Endodermal cell (in vitro differentiated cells): Measurements from ENCODE around the gene TAAR2. TPM values are rescaled to one million over a fixed set of nuclear protein-coding genes. Genes with fewer than 3 reads are reported as not detected.

Experiments
- DNase-seq: peaks from one replicate; pipeline ENCODE4 v3.0.0-alpha.2; 2017
- H3K27ac ChIP-seq: 2 replicates; pipeline ENCODE4 v1.5.1; 2013; ENCODE audit warnings: mild to moderate bottlenecking, low read depth, low read length, moderate library complexity
- H3K27me3 ChIP-seq: 2 replicates; pipeline ENCODE4 v1.6.1; 2013; ENCODE audit warnings: mild to moderate bottlenecking, low read length, moderate library complexity; ENCODE audit not compliant: insufficient read depth, control insufficient read depth, poor library complexity, severe bottlenecking
- H3K36me3 ChIP-seq: 2 replicates; pipeline ENCODE4 v1.7.0; 2013; ENCODE audit warnings: mild to moderate bottlenecking, low read length, moderate library complexity; ENCODE audit not compliant: control insufficient read depth, insufficient read depth
- H3K4me1 ChIP-seq: one replicate; pipeline ENCODE4 v1.7.0; 2013; ENCODE audit warnings: low read length; ENCODE audit not compliant: control insufficient read depth, insufficient read depth
- H3K4me3 ChIP-seq: 2 replicates; pipeline ENCODE4 v1.5.1; 2013; ENCODE audit warnings: mild to moderate bottlenecking, low read length, moderate library complexity
- H3K9ac ChIP-seq: 2 replicates; pipeline ENCODE4 v1.6.1; 2013; ENCODE audit warnings: mild to moderate bottlenecking, low read length, moderate library complexity; ENCODE audit not compliant: poor library complexity, severe bottlenecking; ENCODE audit errors: extremely low read depth
- H3K9me3 ChIP-seq: 2 replicates; pipeline ENCODE4 v1.6.1; 2013; ENCODE audit warnings: mild to moderate bottlenecking, low read length, moderate library complexity; ENCODE audit not compliant: control insufficient read depth
- H3K27ac Mint-ChIP-seq: 2 replicates; pipeline ENCODE4 v1.8.0; 2020; ENCODE audit warnings: mixed read lengths
- H3K27me3 Mint-ChIP-seq: 2 replicates; pipeline ENCODE4 v1.8.0; 2021; ENCODE audit warnings: mild to moderate bottlenecking, mixed read lengths; ENCODE audit not compliant: insufficient read depth
- H3K36me3 Mint-ChIP-seq: 2 replicates; pipeline ENCODE4 v1.8.0; 2020; ENCODE audit warnings: low read depth, mixed read lengths
- H3K4me1 Mint-ChIP-seq: 2 replicates; pipeline ENCODE4 v1.8.0; 2020; ENCODE audit warnings: mixed read lengths
- H3K4me3 Mint-ChIP-seq: 2 replicates; pipeline ENCODE4 v1.8.0; 2020; ENCODE audit warnings: mild to moderate bottlenecking, moderate library complexity, mixed read lengths
- H3K9me3 Mint-ChIP-seq: 2 replicates; pipeline ENCODE4 v1.8.0; 2020; ENCODE audit warnings: mild to moderate bottlenecking, mixed read lengths
- CTCF ChIP-seq: fragments of 200-600 bp; sonication (generic); conservative IDR thresholded peaks from 2 replicates; pipeline ENCODE4 v1.5.0; 2021; ENCODE audit warnings: antibody characterized with exemption, mild to moderate bottlenecking
- WGBS, 2 experiments: methylation state at CpG; one replicate each; pipeline versions ENCODE4 v1.1.5 to v1.1.7; 2013; ENCODE audit warnings: missing lambda C conversion rate in 2 of 2, mixed read lengths in 1 of 2; ENCODE audit not compliant: insufficient coverage in 1 of 2, insufficient read length in 1 of 2; 5-methylcytosine and 5-hydroxymethylcytosine counted together
- total RNA-seq, 2 donors: library from RNA; stranded (reverse); fragmentation: NEBNext Ultra II Directional in 1 of 2; extraction: Animal tissue kit (Norgen Biotek cat#: 25700) in 1 of 2; gene quantifications; 2 replicates in 1 of 2; 3 replicates in 1 of 2; pipeline ENCODE4 v1.2.1, GENCODE V29; 2021

The TAAR2 gene
- total RNA-seq, 2 donors from 2014 or later: not detected

GRCh38 chr6:132634796-132635195 lies 10.7 kb upstream of the TAAR2 start:
- Histone ChIP-seq H3K4me1 (peaks cover 7% of the 10 kb centered on the region), H3K4me3 (no peak overlapping the region), H3K36me3 (no peaks in the 10 kb centered on the region), H3K27ac (no peak overlapping the region), H3K27me3 (peaks cover 7% of the 10 kb centered on the region), H3K9ac (no peak overlapping the region), H3K9me3 (no peaks in the 10 kb centered on the region)
- Mint-ChIP-seq H3K36me3 (no peaks in the 10 kb centered on the region), H3K4me3 (no peak overlapping the region), H3K27ac (no peak overlapping the region), H3K4me1 (peaks cover 14% of the 10 kb centered on the region), H3K27me3 (peaks cover 34% of the 10 kb centered on the region), H3K9me3 (peaks cover 14% of the 10 kb centered on the region)
- WGBS, 2 experiments: 88 to 90% methylated on average over 2 to 4 of the region's 4 CpGs
- no peak for DNase-seq
- TF ChIP-seq CTCF: no peak

- no peaks in the 10 kb centered on the region for H3K36me3 ChIP-seq
Measured at GRCh38 chr6:132633362-132633761, 9.3 kb upstream of the TAAR2 start.

GRCh38 chr6:132623106-132623845 lies 799 bp downstream of the TAAR2 start:
- H3K36me3 Mint-ChIP-seq: no peaks in the 10 kb centered on the region
- DNase-seq: no peak
- Histone ChIP-seq H3K9me3 (no peaks in the 10 kb centered on the region), H3K9ac (no peak overlapping the region), H3K36me3 (no peaks in the 10 kb centered on the region), H3K27ac (no peak overlapping the region), H3K27me3 (peaks cover 50% of the 10 kb centered on the region), H3K4me3 (no peak overlapping the region), H3K4me1 (no peaks in the 10 kb centered on the region)
- no peak overlapping the region for H3K4me3 Mint-ChIP-seq
- peaks cover 18% of the 10 kb centered on the region for H3K9me3 Mint-ChIP-seq
- peaks cover 63% of the 10 kb centered on the region for H3K27me3 Mint-ChIP-seq
- 43 to 100% methylated on average over 1 to 5 of the region's 6 CpGs for WGBS, 2 experiments
- TF ChIP-seq CTCF: no peak
- no peak overlapping the region for H3K27ac Mint-ChIP-seq
- peaks cover 12% of the 10 kb centered on the region for H3K4me1 Mint-ChIP-seq

More at GRCh38 chr6:132633362-132633761, 9.3 kb upstream of the TAAR2 start:
- Histone ChIP-seq H3K9ac (no peak overlapping the region), H3K4me3 (no peak overlapping the region), H3K27ac (no peak overlapping the region), H3K9me3 (peaks cover 4% of the 10 kb centered on the region), H3K4me1 (peaks cover 7% of the 10 kb centered on the region), H3K27me3 (peaks cover 14% of the 10 kb centered on the region)
- Mint-ChIP-seq H3K4me3 (no peak overlapping the region), H3K4me1 (peaks cover 9% of the 10 kb centered on the region), H3K27ac (no peak overlapping the region), H3K27me3 (peaks cover 47% of the 10 kb centered on the region), H3K36me3 (no peaks in the 10 kb centered on the region), H3K9me3 (peaks cover 17% of the 10 kb centered on the region)
- DNase-seq: no peak
- 84 to 86% methylated on average over 2 of the region's 2 CpGs for WGBS, 2 experiments
- no peak for TF ChIP-seq CTCF
